ENCODE results near the gene HEATR5A. TPM values are rescaled to one million over a fixed set of nuclear protein-coding genes. Genes with fewer than 3 reads are reported as not detected.

HEATR5A gene
- total and polyA plus RNA-seq, 2 of the 13 experiments (the other 11 are each of a cell fraction or from before 2014, with no cell fraction given) = 36.4 to 105 TPM

DNA sequence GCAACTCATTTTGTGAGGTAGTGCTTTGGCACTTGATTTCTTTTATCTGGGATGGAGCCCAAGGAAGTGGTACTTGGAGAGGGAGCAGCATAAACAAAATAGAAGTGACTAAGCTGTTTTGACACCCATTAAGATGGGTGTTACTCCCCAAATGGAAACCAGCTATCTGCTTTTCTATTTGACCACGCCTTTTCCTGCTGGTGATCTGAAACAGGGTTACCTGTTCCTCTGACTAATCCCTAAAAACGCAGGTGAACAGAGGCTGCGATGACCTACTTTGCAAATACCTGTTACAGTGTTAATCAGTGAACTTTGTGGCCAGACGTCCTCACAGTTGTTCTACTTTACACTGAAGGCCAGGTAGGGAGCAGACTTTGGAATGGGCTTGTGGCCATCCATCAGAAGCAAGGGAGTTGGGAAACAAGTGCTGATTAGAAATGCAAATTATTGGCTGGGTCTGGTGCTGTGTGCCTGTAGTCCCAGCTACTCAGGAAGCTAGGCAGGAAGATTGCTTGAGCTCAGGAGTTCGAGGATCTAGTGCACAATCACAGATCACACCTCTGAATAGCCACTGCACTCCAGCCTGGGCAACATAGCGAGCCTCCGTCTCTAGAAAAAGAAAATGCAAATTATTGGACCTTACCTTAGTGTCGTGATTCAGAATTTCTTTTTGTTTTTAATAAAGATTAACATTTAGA lies 154.5 kb downstream of the HEATR5A start (continued):
- TF ChIP-seq, protein P1, sequence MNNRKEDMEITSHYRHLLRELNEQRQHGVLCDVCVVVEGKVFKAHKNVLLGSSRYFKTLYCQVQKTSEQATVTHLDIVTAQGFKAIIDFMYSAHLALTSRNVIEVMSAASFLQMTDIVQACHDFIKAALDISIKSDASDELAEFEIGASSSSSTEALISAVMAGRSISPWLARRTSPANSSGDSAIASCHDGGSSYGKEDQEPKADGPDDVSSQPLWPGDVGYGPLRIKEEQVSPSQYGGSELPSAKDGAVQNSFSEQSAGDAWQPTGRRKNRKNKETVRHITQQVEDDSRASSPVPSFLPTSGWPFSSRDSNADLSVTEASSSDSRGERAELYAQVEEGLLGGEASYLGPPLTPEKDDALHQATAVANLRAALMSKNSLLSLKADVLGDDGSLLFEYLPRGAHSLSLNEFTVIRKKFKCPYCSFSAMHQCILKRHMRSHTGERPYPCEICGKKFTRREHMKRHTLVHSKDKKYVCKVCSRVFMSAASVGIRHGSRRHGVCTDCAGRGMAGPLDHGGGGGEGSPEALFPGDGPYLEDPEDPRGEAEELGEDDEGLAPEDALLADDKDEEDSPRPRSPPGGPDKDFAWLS (CRISPR knock-in tag; IDR thresholded peaks at IDR 0.05; ENCODE audit: borderline replicate concordance) = peak; percentile 93; the same call in 1 of the 2 replicates
- TF ChIP-seq NCOA1 (CRISPR knock-in tag; IDR thresholded peaks at IDR 0.05) (no peak), ZNF713 (CRISPR knock-in tag; IDR thresholded peaks at IDR 0.05) (0 out of 2 replicates have a peak, but pooled peaks have one; percentile 40), NCOA5 (CRISPR knock-in tag; IDR thresholded peaks at IDR 0.05) (no peak), ZNF619 (CRISPR knock-in tag; IDR thresholded peaks at IDR 0.05) (peak; percentile 96), MYNN (CRISPR knock-in tag; IDR thresholded peaks at IDR 0.05; ENCODE audit: low read depth) (no peak), ZNF777 (CRISPR knock-in tag; IDR thresholded peaks at IDR 0.05) (no peak), STAT5B (CRISPR knock-in tag; IDR thresholded peaks at IDR 0.05) (peak; percentile 76; the same call in 1 of the 2 replicates), ATRX (CRISPR knock-in tag; IDR thresholded peaks at IDR 0.05; ENCODE audit: borderline replicate concordance) (no peak), RARA (CRISPR knock-in tag; IDR thresholded peaks at IDR 0.05) (peak; percentile 78), HNF4A (CRISPR knock-in tag; IDR thresholded peaks at IDR 0.05) (peak; percentile 99), FOXJ3 (CRISPR knock-in tag; IDR thresholded peaks at IDR 0.05; ENCODE audit: borderline replicate concordance) (peak; percentile 41; the same call in 1 of the 2 replicates), ZNF652 (CRISPR knock-in tag; IDR thresholded peaks at IDR 0.05; ENCODE audit: borderline replicate concordance, low read depth) (peak; percentile 72; the same call in 1 of the 2 replicates), REPIN1 (CRISPR knock-in tag; IDR thresholded peaks at IDR 0.05; ENCODE audit: borderline replicate concordance, low read depth) (no peak)
- TF ChIP-seq, protein P2, sequence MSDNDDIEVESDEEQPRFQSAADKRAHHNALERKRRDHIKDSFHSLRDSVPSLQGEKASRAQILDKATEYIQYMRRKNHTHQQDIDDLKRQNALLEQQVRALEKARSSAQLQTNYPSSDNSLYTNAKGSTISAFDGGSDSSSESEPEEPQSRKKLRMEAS (IDR thresholded peaks at IDR 0.05) = no peak
- TF ChIP-seq, protein P3, sequence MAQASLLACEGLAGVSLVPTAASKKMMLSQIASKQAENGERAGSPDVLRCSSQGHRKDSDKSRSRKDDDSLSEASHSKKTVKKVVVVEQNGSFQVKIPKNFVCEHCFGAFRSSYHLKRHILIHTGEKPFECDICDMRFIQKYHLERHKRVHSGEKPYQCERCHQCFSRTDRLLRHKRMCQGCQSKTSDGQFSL (CRISPR knock-in tag; IDR thresholded peaks at IDR 0.05) = no peak
- TF ChIP-seq, protein P4, sequence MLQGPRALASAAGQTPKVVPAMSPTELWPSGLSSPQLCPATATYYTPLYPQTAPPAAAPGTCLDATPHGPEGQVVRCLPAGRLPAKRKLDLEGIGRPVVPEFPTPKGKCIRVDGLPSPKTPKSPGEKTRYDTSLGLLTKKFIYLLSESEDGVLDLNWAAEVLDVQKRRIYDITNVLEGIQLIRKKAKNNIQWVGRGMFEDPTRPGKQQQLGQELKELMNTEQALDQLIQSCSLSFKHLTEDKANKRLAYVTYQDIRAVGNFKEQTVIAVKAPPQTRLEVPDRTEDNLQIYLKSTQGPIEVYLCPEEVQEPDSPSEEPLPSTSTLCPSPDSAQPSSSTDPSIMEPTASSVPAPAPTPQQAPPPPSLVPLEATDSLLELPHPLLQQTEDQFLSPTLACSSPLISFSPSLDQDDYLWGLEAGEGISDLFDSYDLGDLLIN (CRISPR knock-in tag; IDR thresholded peaks at IDR 0.05; ENCODE audit: borderline replicate concordance) = no peak
- TF ChIP-seq, protein P5, sequence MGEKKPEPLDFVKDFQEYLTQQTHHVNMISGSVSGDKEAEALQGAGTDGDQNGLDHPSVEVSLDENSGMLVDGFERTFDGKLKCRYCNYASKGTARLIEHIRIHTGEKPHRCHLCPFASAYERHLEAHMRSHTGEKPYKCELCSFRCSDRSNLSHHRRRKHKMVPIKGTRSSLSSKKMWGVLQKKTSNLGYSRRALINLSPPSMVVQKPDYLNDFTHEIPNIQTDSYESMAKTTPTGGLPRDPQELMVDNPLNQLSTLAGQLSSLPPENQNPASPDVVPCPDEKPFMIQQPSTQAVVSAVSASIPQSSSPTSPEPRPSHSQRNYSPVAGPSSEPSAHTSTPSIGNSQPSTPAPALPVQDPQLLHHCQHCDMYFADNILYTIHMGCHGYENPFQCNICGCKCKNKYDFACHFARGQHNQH (CRISPR knock-in tag; IDR thresholded peaks at IDR 0.05) = peak; percentile 91
- TF ChIP-seq, protein P6, sequence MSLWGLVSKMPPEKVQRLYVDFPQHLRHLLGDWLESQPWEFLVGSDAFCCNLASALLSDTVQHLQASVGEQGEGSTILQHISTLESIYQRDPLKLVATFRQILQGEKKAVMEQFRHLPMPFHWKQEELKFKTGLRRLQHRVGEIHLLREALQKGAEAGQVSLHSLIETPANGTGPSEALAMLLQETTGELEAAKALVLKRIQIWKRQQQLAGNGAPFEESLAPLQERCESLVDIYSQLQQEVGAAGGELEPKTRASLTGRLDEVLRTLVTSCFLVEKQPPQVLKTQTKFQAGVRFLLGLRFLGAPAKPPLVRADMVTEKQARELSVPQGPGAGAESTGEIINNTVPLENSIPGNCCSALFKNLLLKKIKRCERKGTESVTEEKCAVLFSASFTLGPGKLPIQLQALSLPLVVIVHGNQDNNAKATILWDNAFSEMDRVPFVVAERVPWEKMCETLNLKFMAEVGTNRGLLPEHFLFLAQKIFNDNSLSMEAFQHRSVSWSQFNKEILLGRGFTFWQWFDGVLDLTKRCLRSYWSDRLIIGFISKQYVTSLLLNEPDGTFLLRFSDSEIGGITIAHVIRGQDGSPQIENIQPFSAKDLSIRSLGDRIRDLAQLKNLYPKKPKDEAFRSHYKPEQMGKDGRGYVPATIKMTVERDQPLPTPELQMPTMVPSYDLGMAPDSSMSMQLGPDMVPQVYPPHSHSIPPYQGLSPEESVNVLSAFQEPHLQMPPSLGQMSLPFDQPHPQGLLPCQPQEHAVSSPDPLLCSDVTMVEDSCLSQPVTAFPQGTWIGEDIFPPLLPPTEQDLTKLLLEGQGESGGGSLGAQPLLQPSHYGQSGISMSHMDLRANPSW (CRISPR knock-in tag; IDR thresholded peaks at IDR 0.05; ENCODE audit: borderline replicate concordance) = 0 out of 2 replicates have a peak, but pooled peaks have one; percentile 90
- TF ChIP-seq, protein P7, sequence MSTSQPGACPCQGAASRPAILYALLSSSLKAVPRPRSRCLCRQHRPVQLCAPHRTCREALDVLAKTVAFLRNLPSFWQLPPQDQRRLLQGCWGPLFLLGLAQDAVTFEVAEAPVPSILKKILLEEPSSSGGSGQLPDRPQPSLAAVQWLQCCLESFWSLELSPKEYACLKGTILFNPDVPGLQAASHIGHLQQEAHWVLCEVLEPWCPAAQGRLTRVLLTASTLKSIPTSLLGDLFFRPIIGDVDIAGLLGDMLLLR (CRISPR knock-in tag; IDR thresholded peaks at IDR 0.05) = no peak
